HG03575 (cell line): ENCODE results near the gene ARL8B.

Experiments used
- ATAC-seq: cut with Tn5 transposase; IDR thresholded peaks from one replicate; pipeline ENCODE4 v1.9.1; 2021; ENCODE audit not compliant: unreplicated experiment, insufficient number of reproducible peaks, low FRiP score; ENCODE audit errors: extremely low read depth

Gene ARL8B

DNA sequence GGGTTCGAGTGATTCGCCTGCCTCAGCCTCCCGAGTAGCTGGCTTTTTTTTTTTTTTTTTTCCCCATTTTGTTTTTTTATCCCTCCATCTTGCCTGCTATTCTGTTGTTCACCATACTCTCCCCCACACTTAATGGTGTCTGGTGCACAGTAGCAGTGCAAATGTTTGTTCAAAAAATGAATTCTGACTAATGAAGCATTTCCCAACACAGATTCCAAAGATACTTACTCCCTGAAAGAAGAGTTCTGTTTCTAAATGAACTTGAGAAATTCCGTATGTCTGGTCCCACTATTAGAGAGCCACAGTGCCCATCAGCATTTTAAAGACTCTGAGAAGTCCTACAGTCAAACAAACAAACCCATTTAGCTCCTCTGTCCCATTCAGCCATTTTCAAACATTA lies 74.9 kb downstream of the ARL8B start:
- ATAC-seq = no peak

GRCh38 chr3:5197470-5198312 lies 75.6 kb downstream of the ARL8B start:
- ATAC-seq = peak; percentile 58

GRCh38 chr3:5198313-5198677 lies 76.2 kb downstream of the ARL8B start:
- ATAC-seq = no peak

- ATAC-seq = no peak
Measured at GRCh38 chr3:5198986-5199731, 77.1 kb downstream of the ARL8B start.

GRCh38 chr3:5201536-5201935 lies 79.4 kb downstream of the ARL8B start:
- no peak for ATAC-seq

- no peak for ATAC-seq
Measured at GRCh38 chr3:5202222-5202621, 80.1 kb downstream of the ARL8B start.

- ATAC-seq = peak; percentile 89
Measured at GRCh38 chr3:5205165-5205941, 83.3 kb downstream of the ARL8B start.

- no peak for ATAC-seq
Measured at GRCh38 chr3:5210926-5211325, 88.8 kb downstream of the ARL8B start.

- no peak for ATAC-seq
Measured at GRCh38 chr3:5212628-5213573, 90.8 kb downstream of the ARL8B start.

DNA sequence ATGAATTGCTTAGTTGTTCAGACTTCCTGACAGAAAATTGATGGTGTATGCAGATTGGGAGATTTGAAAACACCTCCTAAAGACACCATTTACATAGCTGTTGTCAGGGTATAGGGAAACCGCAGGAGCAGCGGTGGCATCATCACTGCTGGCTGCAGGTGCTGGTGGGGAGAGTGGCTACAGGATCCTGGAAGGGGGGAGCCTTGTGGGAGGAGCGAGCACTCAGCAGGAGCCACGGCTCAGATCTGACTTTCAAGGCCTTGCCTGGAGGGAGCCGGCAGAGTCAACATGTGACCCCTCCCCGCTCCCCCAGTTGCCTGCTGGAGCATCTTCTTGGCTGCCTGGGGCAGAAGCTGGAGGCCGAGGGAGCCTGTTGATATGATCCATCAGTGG lies 91.5 kb downstream of the ARL8B start:
- no peak for ATAC-seq

DNA sequence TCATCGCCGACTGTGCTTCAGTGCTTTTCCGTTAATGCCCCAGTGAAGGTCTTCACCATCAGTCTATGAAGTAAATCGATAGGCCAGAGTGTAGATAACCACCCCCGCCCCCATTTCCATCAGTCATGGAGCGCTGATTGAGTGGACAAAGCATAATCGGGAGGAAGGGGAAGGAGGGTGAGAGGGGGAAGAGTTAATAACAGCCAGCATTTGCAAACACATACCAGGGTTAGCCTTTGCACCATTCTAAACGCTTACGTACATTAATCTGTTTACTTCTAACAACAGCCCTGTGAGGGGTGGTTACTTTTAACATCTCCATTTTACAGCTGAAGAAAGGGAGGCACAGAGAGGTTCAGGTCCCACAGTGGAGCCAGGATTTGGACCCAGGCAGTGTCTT lies 92.3 kb downstream of the ARL8B start:
- ATAC-seq = no peak

DNA sequence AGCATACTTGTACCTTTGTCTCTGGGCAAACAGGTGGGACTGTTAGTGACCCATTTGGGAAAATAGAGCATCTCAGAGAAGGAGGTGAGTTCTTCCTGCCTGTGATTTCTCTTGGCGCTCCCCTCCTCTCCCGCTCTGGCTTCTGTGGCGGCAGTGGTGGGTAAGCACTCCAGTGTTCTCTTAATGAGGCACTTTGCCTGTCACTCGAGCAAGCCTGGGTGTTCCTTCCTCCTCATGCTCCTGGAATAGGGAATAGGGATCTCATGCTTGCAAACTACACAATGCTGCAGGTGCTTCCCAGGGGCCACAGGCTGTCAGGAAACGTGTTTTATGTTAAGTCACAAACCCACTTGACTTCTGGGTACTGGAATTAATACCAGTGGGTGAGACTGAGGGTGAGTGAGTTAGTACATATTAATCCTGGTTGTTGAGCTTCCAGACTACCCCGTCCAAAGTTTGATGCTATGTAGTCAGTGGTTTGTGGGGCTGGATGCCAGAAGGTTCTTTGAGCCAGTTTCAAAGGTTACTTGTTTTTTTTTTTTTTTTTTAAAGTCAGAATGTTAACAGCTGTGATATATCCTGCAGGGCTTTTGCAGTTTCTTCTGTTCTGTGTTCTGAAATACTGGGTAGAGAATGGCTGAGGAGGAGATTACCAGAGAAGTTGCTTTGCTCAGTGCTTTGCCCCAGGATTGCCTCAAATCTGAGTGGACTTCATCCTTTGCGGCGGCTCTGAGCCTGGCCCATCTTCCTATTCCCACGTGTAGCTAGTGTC lies 95.9 kb downstream of the ARL8B start:
- ATAC-seq = no peak

- no peak for ATAC-seq
Measured at GRCh38 chr3:5218815-5219214, 96.7 kb downstream of the ARL8B start.

DNA sequence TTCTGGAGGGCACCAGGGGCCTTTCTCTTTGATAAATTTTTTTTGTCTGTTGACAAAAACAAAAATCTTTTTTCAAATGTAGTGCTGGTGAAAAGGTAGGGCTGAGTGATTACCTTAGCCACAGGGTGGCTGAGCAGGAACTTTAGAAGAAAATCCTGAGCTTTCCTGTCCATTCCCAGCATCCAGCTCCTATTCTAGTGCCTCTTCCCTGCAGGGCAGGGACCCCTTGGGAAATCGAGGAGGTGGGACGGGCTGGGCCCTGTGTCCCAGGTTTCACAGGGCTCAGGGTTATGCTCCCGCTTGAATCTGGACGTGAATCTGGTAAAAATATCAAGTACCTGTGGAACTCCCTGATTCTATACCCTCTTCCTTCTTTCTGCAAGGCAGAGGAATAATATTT lies 97.1 kb downstream of the ARL8B start:
- ATAC-seq = no peak

DNA sequence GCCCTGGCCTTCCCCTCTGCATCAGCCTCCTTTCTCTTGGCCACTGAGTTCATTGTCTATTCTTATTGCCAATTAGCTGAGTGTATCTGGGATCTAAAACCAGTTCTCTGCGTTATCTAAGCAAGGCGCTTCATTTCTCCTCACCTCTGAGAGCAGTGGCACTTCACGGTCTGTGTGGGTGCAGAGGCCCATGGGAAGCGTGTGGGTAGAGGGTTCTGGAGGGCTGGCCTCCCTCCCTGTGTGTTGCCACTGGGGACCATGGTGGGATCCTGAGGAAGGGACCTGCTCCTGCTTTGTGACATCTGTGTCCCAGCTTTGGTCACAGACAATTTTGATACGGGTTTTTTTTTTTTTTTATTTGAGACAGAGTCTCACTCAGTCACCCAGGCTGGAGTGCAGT lies 98.1 kb downstream of the ARL8B start:
- no peak for ATAC-seq

DNA sequence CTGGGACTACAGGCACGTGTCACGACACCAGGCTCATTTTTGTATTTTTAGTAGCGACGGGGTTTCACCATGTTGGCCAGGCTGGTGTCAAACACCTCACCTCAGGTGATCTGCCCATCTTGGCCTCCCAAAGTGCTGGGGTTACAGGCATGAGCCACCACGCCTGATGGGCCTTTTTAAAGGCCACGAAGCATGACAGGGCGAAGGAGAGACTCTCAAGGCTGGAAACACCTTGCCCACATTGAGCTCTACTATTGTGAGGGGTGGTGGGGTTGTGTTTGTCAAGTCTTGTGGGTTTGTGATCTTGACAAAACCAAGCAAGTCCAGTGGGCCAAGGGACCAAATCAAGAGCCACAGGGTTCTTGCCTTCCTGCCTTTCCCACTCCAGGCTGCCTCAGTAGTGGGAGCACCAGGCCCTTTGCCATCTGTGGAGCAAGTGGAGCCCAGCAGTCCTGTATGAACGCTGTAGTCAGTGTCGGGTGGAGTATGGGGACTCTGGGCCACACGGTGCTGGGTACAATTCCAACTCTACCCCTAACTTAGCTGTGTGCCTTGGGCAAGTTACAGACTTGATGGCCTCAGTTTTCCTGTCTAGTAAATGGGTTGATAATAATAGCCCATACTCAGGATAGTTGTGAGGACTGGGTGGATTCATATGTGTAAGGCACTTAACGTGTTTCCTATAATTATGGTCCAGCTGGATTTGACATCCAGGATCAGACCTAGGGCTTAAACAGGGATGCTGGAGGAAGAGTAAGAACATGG lies 98.8 kb downstream of the ARL8B start:
- no peak for ATAC-seq

- no peak for ATAC-seq
Measured at GRCh38 chr3:5221701-5222100, 99.6 kb downstream of the ARL8B start.
